ENCODE data around the gene DYRK1A.

GRCh38 chr21:37431243-37431642 is 64.7 kb downstream of the DYRK1A start:
- TF ChIP-seq GABPA (IDR thresholded peaks at IDR 0.05; ENCODE audit: low read depth, low read length) (no peak), GABPA (CRISPR knock-in tag; IDR thresholded peaks at IDR 0.05; ENCODE audit: low read depth) (no peak), ZNF598 (CRISPR knock-in tag; IDR thresholded peaks at IDR 0.05; ENCODE audit: borderline replicate concordance) (no peak), HMGXB4 (CRISPR knock-in tag; IDR thresholded peaks at IDR 0.05; ENCODE audit: borderline replicate concordance in 1 of 2, low read depth in 1 of 2) (no peak), POLR2AphosphoS5 (IDR thresholded peaks at IDR 0.05; ENCODE audit: low read depth, low read length) (no peak), ZNF121 (CRISPR knock-in tag; IDR thresholded peaks at IDR 0.05) (no peak)
